Right atrium auricular region (tissue), 2 donors: ENCODE data around the gene TCN1. TPM values are rescaled to one million over a fixed set of nuclear protein-coding genes. Genes with fewer than 3 reads are reported as not detected.
"Not testable (repeated sequence)": the region's sequence is repeated elsewhere in the genome, so short reads cannot be mapped to it uniquely, and the experiment has no call there.

Experiments
- DNase-seq: peaks from one replicate; pipeline ENCODE4 v3.0.0-alpha.2; 2019; ENCODE audit warnings: low spot score
- H3K27ac ChIP-seq, 2 donors: fragments of 200-600 bp; sonication (generic); 1 replicate in 1 of 2; 2 replicates in 1 of 2; pipeline ENCODE4 v1.5.1; 2016 to 2019
- H3K27me3 ChIP-seq, 2 donors: fragments of 200-600 bp; sonication (generic); one replicate each; pipeline versions ENCODE4 v1.5.1 to v1.6.0; 2017 to 2019
- H3K36me3 ChIP-seq: fragments of 200-600 bp; sonication (generic); one replicate; pipeline ENCODE4 v1.5.1; 2016
- H3K4me1 ChIP-seq, 2 donors: fragments of 200-600 bp; sonication (generic); one replicate each; pipeline versions ENCODE4 v1.5.1 to v1.6.0; 2017 to 2019
- H3K4me3 ChIP-seq, 2 donors: fragments of 200-600 bp; sonication (generic); 1 replicate in 1 of 2; 2 replicates in 1 of 2; pipeline ENCODE4 v1.5.1; 2017 to 2019; ENCODE audit warnings: mild to moderate bottlenecking in 1 of 2, moderate library complexity in 1 of 2
- H3K9me3 ChIP-seq, 2 donors: fragments of 200-600 bp; sonication (generic); one replicate each; pipeline ENCODE4 v1.5.1; 2019
- total RNA-seq, 2 donors: library from RNA; depleted of rRNA; stranded (reverse); fragments of >200 nt; gene quantifications; one replicate each; pipeline ENCODE4 v1.1.0, GENCODE V29; 2016
- TF ChIP-seq, protein P1 (sequence below), 2 donors: fragments of 200-600 bp; sonication (generic); IDR thresholded peaks; one replicate each; pipeline ENCODE4 v1.5.1; 2019; ENCODE audit warnings: antibody characterized with exemption in 2 of 2

Gene TCN1
- total RNA-seq, 2 donors from 2014 or later: not detected

DNA sequence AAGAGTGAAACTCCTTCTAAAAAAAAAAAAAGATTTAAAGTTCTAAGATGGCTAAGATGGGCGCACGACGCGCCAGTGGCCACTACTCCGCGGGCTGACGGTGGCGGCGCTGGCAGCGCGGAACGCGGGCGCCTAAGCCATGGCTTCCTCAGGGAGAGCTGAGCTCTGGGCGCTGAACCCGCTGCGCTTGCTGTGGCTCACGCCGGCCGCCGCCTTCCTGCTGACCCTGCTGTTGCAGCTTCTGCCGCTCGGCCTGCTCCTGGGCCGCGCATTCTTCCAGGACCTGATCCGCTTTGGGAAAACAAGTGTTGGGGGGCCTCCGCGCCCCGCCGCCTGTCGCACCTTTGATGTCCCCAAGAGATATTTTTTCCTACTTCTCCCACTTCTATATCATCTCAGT lies 31.8 kb upstream of the TCN1 start:
- Histone ChIP-seq H3K27me3 (no peaks in the 10 kb centered on the region), H3K4me3 (no peak overlapping the region), H3K27ac (no peak overlapping the region), H3K9me3 (no peaks in the 10 kb centered on the region), H3K4me1 (no peaks in the 10 kb centered on the region), H3K36me3 (no peaks in the 10 kb centered on the region)
- TF ChIP-seq, protein P1, sequence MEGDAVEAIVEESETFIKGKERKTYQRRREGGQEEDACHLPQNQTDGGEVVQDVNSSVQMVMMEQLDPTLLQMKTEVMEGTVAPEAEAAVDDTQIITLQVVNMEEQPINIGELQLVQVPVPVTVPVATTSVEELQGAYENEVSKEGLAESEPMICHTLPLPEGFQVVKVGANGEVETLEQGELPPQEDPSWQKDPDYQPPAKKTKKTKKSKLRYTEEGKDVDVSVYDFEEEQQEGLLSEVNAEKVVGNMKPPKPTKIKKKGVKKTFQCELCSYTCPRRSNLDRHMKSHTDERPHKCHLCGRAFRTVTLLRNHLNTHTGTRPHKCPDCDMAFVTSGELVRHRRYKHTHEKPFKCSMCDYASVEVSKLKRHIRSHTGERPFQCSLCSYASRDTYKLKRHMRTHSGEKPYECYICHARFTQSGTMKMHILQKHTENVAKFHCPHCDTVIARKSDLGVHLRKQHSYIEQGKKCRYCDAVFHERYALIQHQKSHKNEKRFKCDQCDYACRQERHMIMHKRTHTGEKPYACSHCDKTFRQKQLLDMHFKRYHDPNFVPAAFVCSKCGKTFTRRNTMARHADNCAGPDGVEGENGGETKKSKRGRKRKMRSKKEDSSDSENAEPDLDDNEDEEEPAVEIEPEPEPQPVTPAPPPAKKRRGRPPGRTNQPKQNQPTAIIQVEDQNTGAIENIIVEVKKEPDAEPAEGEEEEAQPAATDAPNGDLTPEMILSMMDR (IDR thresholded peaks at IDR 0.05): no peak
- no peak for DNase-seq

DNA sequence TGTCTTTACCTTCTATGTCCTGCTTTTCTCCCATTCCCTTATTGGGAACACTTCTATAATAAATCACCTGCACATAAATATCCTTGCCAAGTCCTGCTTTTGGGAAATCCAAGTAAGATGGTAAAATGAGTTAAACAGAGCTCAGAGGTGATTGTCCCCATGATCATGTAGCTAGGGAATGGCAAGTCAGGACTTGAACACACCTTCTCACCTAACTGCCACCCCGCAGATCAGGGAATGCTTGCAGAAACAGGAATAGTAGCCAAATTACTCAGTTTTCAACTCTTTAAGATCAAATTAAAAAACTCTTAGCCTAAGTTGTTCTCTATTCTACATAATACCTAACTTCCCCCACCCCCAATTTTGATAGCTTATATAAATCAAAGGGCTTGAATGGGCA lies 28.3 kb upstream of the TCN1 start:
- no peak overlapping the region for H3K4me3 ChIP-seq
- H3K27me3 ChIP-seq: no peaks in the 10 kb centered on the region
- H3K9me3 ChIP-seq: peaks cover 0 to 14% of the 10 kb centered on the region in 2 donors
- TF ChIP-seq, protein P1 (IDR thresholded peaks at IDR 0.05): no peak
- no peak overlapping the region for H3K27ac ChIP-seq
- no peaks in the 10 kb centered on the region for H3K36me3 ChIP-seq
- H3K4me1 ChIP-seq: no peaks in the 10 kb centered on the region
- DNase-seq: no peak

DNA sequence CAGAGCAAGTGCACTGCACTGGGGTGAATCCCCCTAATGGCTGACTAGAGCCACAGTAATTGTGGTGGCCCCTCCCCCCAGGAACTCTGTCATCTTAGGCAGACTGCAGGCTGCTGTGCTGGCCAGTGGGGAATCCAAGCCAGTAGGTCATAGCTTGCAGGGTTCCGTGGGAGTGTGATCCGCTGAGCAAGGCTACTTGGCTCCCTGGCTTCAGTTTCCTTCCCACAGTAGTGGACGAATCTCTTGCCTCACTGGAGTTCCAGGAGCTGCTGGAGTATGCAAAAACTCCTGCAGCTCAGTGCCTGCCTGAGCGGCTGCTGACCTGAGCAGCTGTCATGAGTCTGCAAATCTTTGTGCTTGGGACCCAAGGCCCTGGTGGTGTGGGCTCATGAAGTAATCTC lies 25.5 kb upstream of the TCN1 start:
- Histone ChIP-seq H3K27me3 (no peaks in the 10 kb centered on the region), H3K4me1 (no peaks in the 10 kb centered on the region), H3K4me3 (no peak overlapping the region), H3K36me3 (no peaks in the 10 kb centered on the region), H3K9me3 (peaks cover 0 to 40% of the 10 kb centered on the region in 2 donors), H3K27ac (no peak overlapping the region)
- no peak for DNase-seq
- TF ChIP-seq, protein P1 (IDR thresholded peaks at IDR 0.05): no peak

DNA sequence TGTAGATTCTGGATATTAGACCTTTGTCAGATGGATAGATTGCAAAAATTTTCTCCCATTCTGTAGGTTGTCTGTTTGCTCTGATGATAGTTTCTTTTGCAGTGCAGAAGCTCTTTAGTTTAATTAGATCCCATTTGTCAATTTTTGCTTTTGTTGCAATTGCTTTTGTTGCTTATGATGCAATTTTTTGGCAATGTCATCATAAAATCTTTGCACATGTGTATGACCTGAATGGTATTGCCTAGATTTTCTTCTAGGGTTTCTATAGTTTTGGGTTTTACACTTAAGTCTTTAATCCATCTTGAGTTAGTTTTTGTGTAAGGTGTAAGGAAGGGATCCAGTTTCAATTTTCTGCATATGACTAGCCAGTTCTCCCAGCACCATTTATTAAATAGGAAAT lies 20.9 kb upstream of the TCN1 start:
- not testable (repeated sequence) for H3K27me3 ChIP-seq, DNase-seq, H3K27ac ChIP-seq, H3K4me3 ChIP-seq, H3K36me3 ChIP-seq, H3K4me1 ChIP-seq
- peaks cover 0 to 41% of the 10 kb centered on the region in 2 donors for H3K9me3 ChIP-seq

- Histone ChIP-seq H3K27ac (no peak overlapping the region), H3K4me1 (no peaks in the 10 kb centered on the region), H3K9me3 (peaks cover 0 to 17% of the 10 kb centered on the region in 2 donors), H3K4me3 (no peak overlapping the region), H3K36me3 (no peaks in the 10 kb centered on the region), H3K27me3 (no peaks in the 10 kb centered on the region)
- TF ChIP-seq, protein P1 (IDR thresholded peaks at IDR 0.05): no peak
- no peak for DNase-seq
These were observed 17.3 kb upstream of the TCN1 start for GRCh38 chr11:59883597-59883996.

DNA sequence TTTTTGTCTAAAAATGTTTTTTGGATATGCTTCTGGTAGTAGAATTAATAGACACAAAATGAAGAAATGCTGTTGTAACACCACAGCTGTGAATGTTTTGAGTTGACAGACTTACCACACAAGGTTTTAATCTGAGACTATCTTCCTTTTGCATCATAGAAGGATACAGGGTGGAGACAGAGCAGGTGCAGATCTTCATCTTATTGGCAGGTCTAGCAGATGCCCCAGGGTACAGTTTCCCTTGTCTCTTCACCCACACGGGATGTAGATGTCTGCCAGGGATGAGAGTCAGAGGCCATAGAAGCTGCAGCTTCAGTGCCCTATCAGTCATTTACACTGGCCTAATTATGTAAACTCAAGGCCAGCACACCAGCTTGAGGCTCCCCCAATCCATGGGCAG lies 13.3 kb upstream of the TCN1 start:
- no peaks in the 10 kb centered on the region for H3K27me3 ChIP-seq
- TF ChIP-seq, protein P1 (IDR thresholded peaks at IDR 0.05): no peak
- no peak for DNase-seq
- H3K36me3 ChIP-seq: no peaks in the 10 kb centered on the region
- no peaks in the 10 kb centered on the region for H3K4me1 ChIP-seq
- no peak overlapping the region for H3K27ac ChIP-seq
- H3K9me3 ChIP-seq: no peaks in the 10 kb centered on the region
- H3K4me3 ChIP-seq: no peak overlapping the region
